ENCODE results near the gene LANCL2.

The LANCL2 gene

GRCh38 chr7:55449992-55450535, 84.9 kb downstream of the LANCL2 start:
- Histone ChIP-seq H3K9me3 (ENCODE audit: insufficient read depth, low read length, severe bottlenecking) (no peaks in the 10 kb centered on the region), H3K4me2 (ENCODE audit: insufficient read depth, low read length) (no peak overlapping the region), H3K27me3 (ENCODE audit: insufficient read depth, low read length, poor library complexity) (no peaks in the 10 kb centered on the region), H4K20me1 (ENCODE audit: insufficient read depth, low read length) (no peaks in the 10 kb centered on the region), H2AFZ (ENCODE audit: low read depth, low read length) (no peak overlapping the region), H3K36me3 (ENCODE audit: insufficient read depth, low read length) (peaks cover 5% of the 10 kb centered on the region; the same call in 1 of the 2 replicates), H3K4me1 (ENCODE audit: insufficient read depth, low read length) (no peaks in the 10 kb centered on the region), H3K4me3 (ENCODE audit: low read depth in 1 of 2, low read length in 2 of 2) (no peak overlapping the region), H3K27ac (ENCODE audit: low read length) (no peak overlapping the region), H3K79me2 (ENCODE audit: insufficient read depth, low read length) (no peaks in the 10 kb centered on the region), H3K9ac (ENCODE audit: low read depth, low read length) (no peak overlapping the region)
- ATAC-seq (ENCODE audit: insufficient read depth, low read depth) (no peak), DNase-seq (no peak)
- TF ChIP-seq EZH2 (IDR thresholded peaks at IDR 0.05; ENCODE audit: borderline replicate concordance, low read depth, low read length, severe bottlenecking): no peak
- TF ChIP-seq, protein P1, sequence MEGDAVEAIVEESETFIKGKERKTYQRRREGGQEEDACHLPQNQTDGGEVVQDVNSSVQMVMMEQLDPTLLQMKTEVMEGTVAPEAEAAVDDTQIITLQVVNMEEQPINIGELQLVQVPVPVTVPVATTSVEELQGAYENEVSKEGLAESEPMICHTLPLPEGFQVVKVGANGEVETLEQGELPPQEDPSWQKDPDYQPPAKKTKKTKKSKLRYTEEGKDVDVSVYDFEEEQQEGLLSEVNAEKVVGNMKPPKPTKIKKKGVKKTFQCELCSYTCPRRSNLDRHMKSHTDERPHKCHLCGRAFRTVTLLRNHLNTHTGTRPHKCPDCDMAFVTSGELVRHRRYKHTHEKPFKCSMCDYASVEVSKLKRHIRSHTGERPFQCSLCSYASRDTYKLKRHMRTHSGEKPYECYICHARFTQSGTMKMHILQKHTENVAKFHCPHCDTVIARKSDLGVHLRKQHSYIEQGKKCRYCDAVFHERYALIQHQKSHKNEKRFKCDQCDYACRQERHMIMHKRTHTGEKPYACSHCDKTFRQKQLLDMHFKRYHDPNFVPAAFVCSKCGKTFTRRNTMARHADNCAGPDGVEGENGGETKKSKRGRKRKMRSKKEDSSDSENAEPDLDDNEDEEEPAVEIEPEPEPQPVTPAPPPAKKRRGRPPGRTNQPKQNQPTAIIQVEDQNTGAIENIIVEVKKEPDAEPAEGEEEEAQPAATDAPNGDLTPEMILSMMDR (IDR thresholded peaks at IDR 0.05; ENCODE audit: borderline replicate concordance, extremely low read depth, low read length, poor library complexity, severe bottlenecking): no peak

GRCh38 chr7:55452971-55453370, 87.8 kb downstream of the LANCL2 start:
- ATAC-seq (ENCODE audit: insufficient read depth, low read depth) (no peak; the same call in 2 of the 3 replicates), DNase-seq (no peak)
- Histone ChIP-seq H3K9ac (ENCODE audit: low read depth, low read length) (no peak overlapping the region), H3K79me2 (ENCODE audit: insufficient read depth, low read length) (no peaks in the 10 kb centered on the region), H3K27ac (ENCODE audit: low read length) (no peak overlapping the region), H3K4me2 (ENCODE audit: insufficient read depth, low read length) (no peak overlapping the region), H3K27me3 (ENCODE audit: insufficient read depth, low read length, poor library complexity) (no peaks in the 10 kb centered on the region), H2AFZ (ENCODE audit: low read depth, low read length) (no peak overlapping the region), H4K20me1 (ENCODE audit: insufficient read depth, low read length) (no peaks in the 10 kb centered on the region), H3K36me3 (ENCODE audit: insufficient read depth, low read length) (peaks cover 5% of the 10 kb centered on the region; the same call in 1 of the 2 replicates), H3K4me3 (ENCODE audit: low read depth in 1 of 2, low read length in 2 of 2) (no peak overlapping the region), H3K9me3 (ENCODE audit: insufficient read depth, low read length, severe bottlenecking) (no peaks in the 10 kb centered on the region), H3K4me1 (ENCODE audit: insufficient read depth, low read length) (no peaks in the 10 kb centered on the region)
- TF ChIP-seq, protein P1 (IDR thresholded peaks at IDR 0.05; ENCODE audit: borderline replicate concordance, extremely low read depth, low read length, poor library complexity, severe bottlenecking): no peak
- no peak for TF ChIP-seq EZH2 (IDR thresholded peaks at IDR 0.05; ENCODE audit: borderline replicate concordance, low read depth, low read length, severe bottlenecking)

- no peak overlapping the region for H3K9ac ChIP-seq (ENCODE audit: low read depth, low read length)
- H3K27ac ChIP-seq (ENCODE audit: low read length): no peak overlapping the region
- H3K4me2 ChIP-seq (ENCODE audit: insufficient read depth, low read length): no peak overlapping the region
- no peaks in the 10 kb centered on the region for H3K36me3 ChIP-seq (ENCODE audit: insufficient read depth, low read length)
- H3K27me3 ChIP-seq (ENCODE audit: insufficient read depth, low read length, poor library complexity): no peaks in the 10 kb centered on the region
- no peak overlapping the region for H3K4me3 ChIP-seq (ENCODE audit: low read depth in 1 of 2, low read length in 2 of 2)
- no peak overlapping the region for H2AFZ ChIP-seq (ENCODE audit: low read depth, low read length)
- no peaks in the 10 kb centered on the region for H3K79me2 ChIP-seq (ENCODE audit: insufficient read depth, low read length)
- no peak for TF ChIP-seq EZH2 (IDR thresholded peaks at IDR 0.05; ENCODE audit: borderline replicate concordance, low read depth, low read length, severe bottlenecking)
- TF ChIP-seq, protein P1 (IDR thresholded peaks at IDR 0.05; ENCODE audit: borderline replicate concordance, extremely low read depth, low read length, poor library complexity, severe bottlenecking): no peak
- H3K4me1 ChIP-seq (ENCODE audit: insufficient read depth, low read length): no peaks in the 10 kb centered on the region
- DNase-seq (no peak), ATAC-seq (ENCODE audit: insufficient read depth, low read depth) (no peak)
- H3K9me3 ChIP-seq (ENCODE audit: insufficient read depth, low read length, severe bottlenecking): no peaks in the 10 kb centered on the region
- H4K20me1 ChIP-seq (ENCODE audit: insufficient read depth, low read length): no peaks in the 10 kb centered on the region
Observed at GRCh38 chr7:55457801-55458200, 92.7 kb downstream of the LANCL2 start.

Data from DND-41 (cell line).